SK-N-SH (cell line): ENCODE data around the gene CELF4. TPM values are rescaled to one million over a fixed set of nuclear protein-coding genes. Genes with fewer than 3 reads are reported as not detected.

Experiments
- CTCF ChIA-PET: fragments of 300-600, 350-600 bp; formaldehyde crosslinking; extraction: SDS; loops from one replicate; lab custom pipeline; 2021; lab: Yijun Ruan, JAX
- POLR2A ChIA-PET: fragments of 350-600 bp; sonication (Branson Sonifier 250); formaldehyde crosslinking; extraction: SDS; loops from one replicate; lab custom pipeline; 2020; ENCODE audit warnings: antibody characterized with exemption, inconsistent platforms; lab: Yijun Ruan, JAX
- DNase-seq: peaks from one replicate; pipeline ENCODE4 v3.0.0; 2012
- H2AFZ ChIP-seq: fragments of 200-600 bp; sonication (generic); 2 replicates; pipeline ENCODE4 v1.8.1; 2016; ENCODE audit warnings: antibody characterized with exemption, mild to moderate bottlenecking, low read depth
- H3F3A ChIP-seq: fragments of 200-600 bp; sonication (generic); replicated peaks from 2 replicates; pipeline ENCODE3; 2016; ENCODE audit warnings: antibody characterized with exemption, mild to moderate bottlenecking; ENCODE audit not compliant: insufficient read depth
- H3K27ac ChIP-seq, 2 experiments: fragments of 200-500 bp in 1 of 2; fragments of 200-600 bp in 1 of 2; sonication (Bioruptor generic) in 1 of 2; sonication (generic), shearing (Covaris generic) in 1 of 2; 2 replicates each; pipeline versions ENCODE4 v1.5.1 to v1.6.1; 2014 to 2016; ENCODE audit warnings: low read depth in 2 of 2, inconsistent platforms in 1 of 2, low read length in 1 of 2, mild to moderate bottlenecking in 1 of 2, mixed read lengths in 1 of 2
- H3K27me3 ChIP-seq: fragments of 200-600 bp; sonication (generic), shearing (Covaris generic); 2 replicates; pipeline ENCODE4 v1.6.1; 2016; ENCODE audit warnings: mixed run types; ENCODE audit not compliant: insufficient read depth
- H3K36me3 ChIP-seq, 2 experiments: fragments of 200-500 bp in 1 of 2; fragments of 200-600 bp in 1 of 2; sonication (Bioruptor generic) in 1 of 2; sonication (generic) in 1 of 2; replicated peaks in 1 of 2; 2 replicates each; pipeline versions ENCODE3 to v1.5.1; 2014 to 2016; ENCODE audit warnings: low read length in 1 of 2, mild to moderate bottlenecking in 1 of 2; ENCODE audit not compliant: insufficient read depth in 2 of 2, control insufficient read depth in 1 of 2
- H3K4me1 ChIP-seq, 2 experiments: fragments of 200-500 bp in 1 of 2; fragments of 200-600 bp in 1 of 2; sonication (Bioruptor generic) in 1 of 2; sonication (generic), shearing (Covaris generic) in 1 of 2; 2 replicates each; pipeline versions ENCODE4 v1.5.1 to v1.6.1; 2014 to 2016; ENCODE audit warnings: low read depth in 1 of 2, low read length in 1 of 2, mixed run types in 1 of 2; ENCODE audit not compliant: insufficient read depth in 2 of 2, control insufficient read depth in 1 of 2
- H3K4me2 ChIP-seq: fragments of 200-600 bp; sonication (generic), shearing (Covaris generic); 2 replicates; pipeline ENCODE4 v1.6.1; 2017; ENCODE audit warnings: mixed run types
- H3K4me3 ChIP-seq, 2 experiments: fragments of 200-500 bp in 1 of 2; fragments of 200-600 bp in 1 of 2; sonication (Bioruptor generic) in 1 of 2; sonication (generic), shearing (Covaris generic) in 1 of 2; 2 replicates each; pipeline versions ENCODE4 v1.5.1 to v1.8.1; 2014 to 2016; ENCODE audit warnings: low read depth in 2 of 2, inconsistent platforms in 1 of 2, low read length in 1 of 2, mild to moderate bottlenecking in 1 of 2, mixed read lengths in 1 of 2, moderate library complexity in 1 of 2
- H3K79me2 ChIP-seq: fragments of 200-600 bp; sonication (generic); 2 replicates; pipeline ENCODE4 v1.8.1; 2017; ENCODE audit warnings: mild to moderate bottlenecking; ENCODE audit not compliant: insufficient read depth
- H3K9ac ChIP-seq: fragments of 200-600 bp; sonication (generic); 2 replicates; pipeline ENCODE4 v1.6.1; 2017; ENCODE audit warnings: mixed run types
- H3K9me2 ChIP-seq: fragments of 200-600 bp; sonication (generic); 2 replicates; pipeline ENCODE4 v1.6.1; 2017; ENCODE audit warnings: mixed run types
- H3K9me3 ChIP-seq: fragments of 200-600 bp; sonication (generic); 2 replicates; pipeline ENCODE4 v1.6.1; 2017; ENCODE audit warnings: mixed run types, mild to moderate bottlenecking, moderate library complexity
- H4K20me1 ChIP-seq: fragments of 200-600 bp; sonication (generic); 2 replicates; pipeline ENCODE4 v1.6.1; 2017; ENCODE audit warnings: mild to moderate bottlenecking, mixed run types; ENCODE audit not compliant: insufficient read depth
- ELF1 ChIP-seq: IDR thresholded peaks from 2 replicates; pipeline ENCODE4 v1.4.0; 2012
- FOSL2 ChIP-seq: IDR thresholded peaks from 2 replicates; pipeline ENCODE4 v1.4.0; 2012; ENCODE audit warnings: low read depth, mild to moderate bottlenecking, moderate library complexity, borderline replicate concordance
- GABPA ChIP-seq: IDR thresholded peaks from 2 replicates; pipeline ENCODE4 v1.4.0; 2012; ENCODE audit warnings: low read depth, mild to moderate bottlenecking
- JUND ChIP-seq: IDR thresholded peaks from 2 replicates; pipeline ENCODE4 v1.4.0; 2012
- MAX ChIP-seq: IDR thresholded peaks from 2 replicates; pipeline ENCODE4 v1.4.0; 2012; ENCODE audit warnings: low read depth
- MEF2A ChIP-seq: IDR thresholded peaks from 2 replicates; pipeline ENCODE4 v1.4.0; 2012; ENCODE audit warnings: low read depth, borderline replicate concordance
- MXI1 ChIP-seq: IDR thresholded peaks from 2 replicates; pipeline ENCODE4 v1.6.1; 2012; ENCODE audit warnings: mild to moderate bottlenecking, low read depth, low read length, improper control_type of control experiment
- NFIC ChIP-seq: IDR thresholded peaks from 2 replicates; pipeline ENCODE4 v1.4.0; 2012; ENCODE audit warnings: borderline replicate concordance
- NRF1 ChIP-seq: IDR thresholded peaks from 2 replicates; pipeline ENCODE4 v1.6.1; 2012; ENCODE audit warnings: low read depth, mild to moderate bottlenecking, low read length
- POLR2AphosphoS5 ChIP-seq: IDR thresholded peaks from 2 replicates; pipeline ENCODE4 v1.6.1; 2012; ENCODE audit warnings: low read depth, low read length
- RAD21 ChIP-seq: IDR thresholded peaks from 2 replicates; pipeline ENCODE4 v1.6.1; 2012; ENCODE audit warnings: mild to moderate bottlenecking, low read length
- RCOR1 ChIP-seq: fragments of 150-350 bp; IDR thresholded peaks from 2 replicates; pipeline ENCODE4 v1.6.1; 2017; ENCODE audit warnings: antibody characterized with exemption, low read length
- REST ChIP-seq: IDR thresholded peaks from 2 replicates; pipeline ENCODE4 v1.6.1; 2012; ENCODE audit warnings: mild to moderate bottlenecking, low read depth, low read length, moderate library complexity
- SIN3A ChIP-seq: IDR thresholded peaks from 2 replicates; pipeline ENCODE4 v1.6.1; 2012; ENCODE audit warnings: low read depth, mild to moderate bottlenecking, low read length, moderate library complexity, borderline replicate concordance
- SMC3 ChIP-seq: IDR thresholded peaks from 2 replicates; pipeline ENCODE4 v1.6.1; 2012; ENCODE audit warnings: low read depth, low read length, improper control_type of control experiment
- TCF12 ChIP-seq: IDR thresholded peaks from 2 replicates; pipeline ENCODE4 v1.4.0; 2012
- TEAD4 ChIP-seq: IDR thresholded peaks from 2 replicates; pipeline ENCODE4 v1.4.0; 2012; ENCODE audit warnings: mild to moderate bottlenecking, borderline replicate concordance; ENCODE audit not compliant: insufficient read depth
- USF1 ChIP-seq: IDR thresholded peaks from 2 replicates; pipeline ENCODE4 v1.4.0; 2012; ENCODE audit warnings: low read depth, borderline replicate concordance
- YY1 ChIP-seq: IDR thresholded peaks from 2 replicates; pipeline ENCODE4 v1.4.0; 2012; ENCODE audit warnings: low read depth, mild to moderate bottlenecking
- WGBS: methylation state at CpG from one replicate; pipeline ENCODE4 v1.1.6; 2017; ENCODE audit warnings: low lambda C conversion rate; 5-methylcytosine and 5-hydroxymethylcytosine counted together
- polyA plus RNA-seq, 3 experiments: library from polyadenylated mRNA; depleted of rRNA; stranded (reverse); fragments of >200 nt; gene quantifications; 2 replicates each; pipeline ENCODE4 v1.2.3, GENCODE V29; 2012
- TF ChIP-seq, protein P1 (sequence below): fragments of 150-350 bp; IDR thresholded peaks from 2 replicates; pipeline ENCODE4 v1.6.1; 2017; ENCODE audit warnings: antibody characterized with exemption, low read length, low read depth, borderline replicate concordance
- TF ChIP-seq, protein P2 (sequence below): fragments of 200-600 bp; sonication (generic); IDR thresholded peaks from 2 replicates; pipeline ENCODE4 v1.6.1; 2017; ENCODE audit warnings: antibody characterized with exemption, mild to moderate bottlenecking, moderate library complexity

Gene CELF4
- polyA plus RNA-seq, 1 of the 3 experiments (the other 2 are of a cell fraction): 0.26 TPM

DNA sequence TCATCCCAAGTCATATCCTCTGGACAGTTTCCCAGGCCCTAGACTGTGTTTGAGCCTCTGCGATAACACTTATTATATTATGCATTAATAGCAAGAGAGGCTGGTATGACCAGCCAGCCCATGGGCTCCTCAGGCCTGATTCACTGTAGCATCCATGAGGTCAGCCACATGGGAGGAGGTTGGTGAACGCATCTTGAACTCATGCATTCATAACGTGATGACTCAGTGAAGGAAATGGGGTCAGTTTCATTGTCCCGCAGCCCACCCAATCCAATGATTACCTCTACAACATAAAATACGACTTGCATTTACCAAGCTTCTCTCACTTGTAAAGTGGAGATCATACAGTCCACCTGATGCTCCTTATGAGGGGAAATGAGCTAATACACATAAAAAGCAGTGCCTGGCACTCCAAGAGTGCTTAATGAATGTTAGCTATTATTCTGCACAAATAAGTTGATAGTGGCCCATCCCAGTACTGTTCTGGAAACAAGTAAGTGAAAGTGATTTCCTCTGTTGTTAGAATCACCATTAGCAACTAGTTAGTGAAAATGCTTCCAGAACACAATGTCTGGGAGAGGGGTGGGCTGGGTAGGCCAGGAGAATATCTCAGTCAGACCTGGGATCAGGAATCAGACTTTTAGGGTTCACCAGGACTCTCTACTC is 46.1 kb upstream of the CELF4 start:
- no peaks in the 10 kb centered on the region for H3K9me2 ChIP-seq
- no peaks in the 10 kb centered on the region for H3F3A ChIP-seq
- no peak overlapping the region for H3K4me2 ChIP-seq
- H3K4me1 ChIP-seq: no peaks in the 10 kb centered on the region; a peak in 1 of 4 replicates
- WGBS: 29% methylated on average over 5 of the region's 5 CpGs
- H3K9me3 ChIP-seq: no peaks in the 10 kb centered on the region
- no peak overlapping the region for H3K27ac ChIP-seq
- DNase-seq: no peak
- H3K4me3 ChIP-seq: no peak overlapping the region
- H4K20me1 ChIP-seq: no peaks in the 10 kb centered on the region
- H2AFZ ChIP-seq: no peak overlapping the region
- ChIA-PET POLR2A (no interaction called here), CTCF (interaction anchor here (0.6 to 2.0 kb wide), 2 partner anchors 33 to 53 kb away, joined by 3 to 5 read pairs; no protein-coding TSS in a partner anchor)
- no peak overlapping the region for H3K9ac ChIP-seq
- no peaks in the 10 kb centered on the region for H3K36me3 ChIP-seq
- H3K27me3 ChIP-seq: no peaks in the 10 kb centered on the region
- H3K79me2 ChIP-seq: no peaks in the 10 kb centered on the region
- TF ChIP-seq MXI1: no peak
- TF ChIP-seq TCF12: no peak
- no peak for TF ChIP-seq TEAD4
- no peak for TF ChIP-seq POLR2AphosphoS5
- TF ChIP-seq GABPA: no peak
- TF ChIP-seq, protein P1, sequence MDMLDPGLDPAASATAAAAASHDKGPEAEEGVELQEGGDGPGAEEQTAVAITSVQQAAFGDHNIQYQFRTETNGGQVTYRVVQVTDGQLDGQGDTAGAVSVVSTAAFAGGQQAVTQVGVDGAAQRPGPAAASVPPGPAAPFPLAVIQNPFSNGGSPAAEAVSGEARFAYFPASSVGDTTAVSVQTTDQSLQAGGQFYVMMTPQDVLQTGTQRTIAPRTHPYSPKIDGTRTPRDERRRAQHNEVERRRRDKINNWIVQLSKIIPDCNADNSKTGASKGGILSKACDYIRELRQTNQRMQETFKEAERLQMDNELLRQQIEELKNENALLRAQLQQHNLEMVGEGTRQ: no peak
- no peak for TF ChIP-seq ELF1
- no peak for TF ChIP-seq JUND

DNA sequence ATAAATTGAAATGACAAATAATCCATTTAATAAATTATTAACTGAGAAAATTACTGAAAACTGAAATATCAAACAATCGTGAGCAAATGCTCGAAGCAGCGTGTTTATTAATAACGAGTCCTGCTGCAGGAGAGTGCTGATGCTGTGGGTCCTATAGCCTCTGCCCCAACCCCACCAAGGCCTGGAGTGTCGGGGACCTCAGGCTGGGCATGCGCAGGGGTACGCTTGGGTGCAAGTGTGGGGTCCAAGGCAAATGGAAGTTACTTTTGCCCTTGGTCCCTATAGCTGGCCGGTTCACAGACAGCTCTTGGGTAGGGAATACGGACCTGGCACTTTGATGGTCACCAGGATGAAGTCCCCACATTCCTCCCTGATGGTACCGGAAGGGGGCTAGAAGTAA is 43.3 kb upstream of the CELF4 start:
- H3K9me2 ChIP-seq: no peaks in the 10 kb centered on the region
- 61% methylated on average over 10 of the region's 10 CpGs for WGBS
- POLR2A ChIA-PET: no interaction called here
- TF ChIP-seq NFIC: no peak
- no peak for TF ChIP-seq USF1
- no peak for TF ChIP-seq YY1
- no peak for TF ChIP-seq MEF2A
- TF ChIP-seq TEAD4: no peak
- no peak for TF ChIP-seq SIN3A
- no peak for TF ChIP-seq JUND
- TF ChIP-seq MAX: no peak
- TF ChIP-seq NRF1: no peak
- no peak for TF ChIP-seq REST
- TF ChIP-seq FOSL2: no peak
- TF ChIP-seq SMC3: no peak
- no peak for TF ChIP-seq RAD21
- TF ChIP-seq ELF1: no peak
- no peak for TF ChIP-seq GABPA
- no peak for TF ChIP-seq RCOR1
- TF ChIP-seq, protein P2, sequence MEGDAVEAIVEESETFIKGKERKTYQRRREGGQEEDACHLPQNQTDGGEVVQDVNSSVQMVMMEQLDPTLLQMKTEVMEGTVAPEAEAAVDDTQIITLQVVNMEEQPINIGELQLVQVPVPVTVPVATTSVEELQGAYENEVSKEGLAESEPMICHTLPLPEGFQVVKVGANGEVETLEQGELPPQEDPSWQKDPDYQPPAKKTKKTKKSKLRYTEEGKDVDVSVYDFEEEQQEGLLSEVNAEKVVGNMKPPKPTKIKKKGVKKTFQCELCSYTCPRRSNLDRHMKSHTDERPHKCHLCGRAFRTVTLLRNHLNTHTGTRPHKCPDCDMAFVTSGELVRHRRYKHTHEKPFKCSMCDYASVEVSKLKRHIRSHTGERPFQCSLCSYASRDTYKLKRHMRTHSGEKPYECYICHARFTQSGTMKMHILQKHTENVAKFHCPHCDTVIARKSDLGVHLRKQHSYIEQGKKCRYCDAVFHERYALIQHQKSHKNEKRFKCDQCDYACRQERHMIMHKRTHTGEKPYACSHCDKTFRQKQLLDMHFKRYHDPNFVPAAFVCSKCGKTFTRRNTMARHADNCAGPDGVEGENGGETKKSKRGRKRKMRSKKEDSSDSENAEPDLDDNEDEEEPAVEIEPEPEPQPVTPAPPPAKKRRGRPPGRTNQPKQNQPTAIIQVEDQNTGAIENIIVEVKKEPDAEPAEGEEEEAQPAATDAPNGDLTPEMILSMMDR: no peak
- no peak for TF ChIP-seq TCF12
- TF ChIP-seq POLR2AphosphoS5: no peak
- H3K79me2 ChIP-seq: no peaks in the 10 kb centered on the region
- H3K4me1 ChIP-seq: no peaks in the 10 kb centered on the region; a peak in 1 of 4 replicates
- CTCF ChIA-PET: interaction anchor here (0.6 kb wide), 1 partner anchor 29 kb away, joined by 3 read pairs; no protein-coding TSS in a partner anchor
- no peak overlapping the region for H3K4me3 ChIP-seq
- no peak overlapping the region for H3K4me2 ChIP-seq
- no peaks in the 10 kb centered on the region for H3K27me3 ChIP-seq
- no peak for DNase-seq
- H2AFZ ChIP-seq: no peak overlapping the region
- no peak overlapping the region for H3K9ac ChIP-seq
- H3K36me3 ChIP-seq: no peaks in the 10 kb centered on the region
- no peaks in the 10 kb centered on the region for H3K9me3 ChIP-seq
- no peaks in the 10 kb centered on the region for H3F3A ChIP-seq
- H4K20me1 ChIP-seq: no peaks in the 10 kb centered on the region
- H3K27ac ChIP-seq: no peak overlapping the region
